SU-DHL-6 (cell line): ENCODE measurements around the gene MARF1.

Experiments used
- H2AFZ ChIP-seq: fragments of 200-600 bp; sonication (generic); 2 replicates; pipeline ENCODE4 v1.6.1; 2014; ENCODE audit warnings: low read depth, mild to moderate bottlenecking, moderate library complexity, mixed read lengths, antibody characterized with exemption, low read length; ENCODE audit not compliant: severe bottlenecking
- H3F3A ChIP-seq: fragments of 200-600 bp; shearing (Covaris generic); 2 replicates; pipeline ENCODE4 v1.6.0; 2016; ENCODE audit warnings: antibody characterized with exemption, mild to moderate bottlenecking; ENCODE audit not compliant: insufficient read depth
- H3K27ac ChIP-seq: fragments of 200-600 bp; sonication (generic); 2 replicates; pipeline ENCODE4 v1.5.1; 2016; ENCODE audit warnings: low read depth, mild to moderate bottlenecking, low read length, moderate library complexity, mixed read lengths
- H3K27me3 ChIP-seq: fragments of 200-600 bp; sonication (generic), shearing (Covaris generic); 2 replicates; pipeline ENCODE4 v1.6.0; 2014; ENCODE audit warnings: mild to moderate bottlenecking, low read length
- H3K36me3 ChIP-seq: fragments of 200-600 bp; sonication (generic); 2 replicates; pipeline ENCODE4 v1.6.1; 2014; ENCODE audit warnings: mild to moderate bottlenecking, low read length, mixed read lengths
- H3K4me2 ChIP-seq: fragments of 300-600, 200-600 bp; shearing (Covaris generic), sonication (generic); 2 replicates; pipeline ENCODE4 v1.6.0; 2014; ENCODE audit warnings: low read length, low read depth, mild to moderate bottlenecking; ENCODE audit not compliant: poor library complexity, severe bottlenecking
- H3K4me3 ChIP-seq: fragments of 200-600 bp; sonication (generic); 2 replicates; pipeline ENCODE4 v1.5.1; 2014; ENCODE audit warnings: antibody characterized with exemption, low read length, mild to moderate bottlenecking, mixed read lengths; ENCODE audit not compliant: insufficient read depth, poor library complexity, severe bottlenecking
- H3K79me2 ChIP-seq: fragments of 200-600 bp; sonication (generic); 2 replicates; pipeline ENCODE4 v1.6.1; 2014; ENCODE audit warnings: mild to moderate bottlenecking, low read length, moderate library complexity; ENCODE audit not compliant: insufficient read depth
- H3K9ac ChIP-seq: fragments of 200-600 bp; sonication (generic); 2 replicates; pipeline ENCODE4 v1.7.0; 2014; ENCODE audit warnings: mild to moderate bottlenecking, low read length
- H3K9me2 ChIP-seq: fragments of 200-600 bp; sonication (generic); replicated peaks from 2 replicates; pipeline ENCODE4 v1.6.1; 2014; ENCODE audit warnings: low read length; ENCODE audit not compliant: insufficient read depth
- H3K9me3 ChIP-seq: fragments of 200-600 bp; sonication (generic); 2 replicates; pipeline ENCODE4 v1.6.1; 2014; ENCODE audit warnings: low read length, mixed read lengths; ENCODE audit not compliant: insufficient read depth
- H4K20me1 ChIP-seq: fragments of 200-600 bp; sonication (generic); 2 replicates; pipeline ENCODE4 v1.6.1; 2014; ENCODE audit warnings: low read depth, mild to moderate bottlenecking, antibody characterized with exemption, low read length, moderate library complexity, mixed read lengths
- CTCF ChIP-seq: fragments of 200-600 bp; sonication (generic); IDR thresholded peaks from one replicate; pipeline ENCODE4 v1.5.1; 2017; ENCODE audit warnings: antibody characterized with exemption, mild to moderate bottlenecking, low read length, moderate library complexity; ENCODE audit not compliant: insufficient read depth, poor library complexity, severe bottlenecking
- EZH2phosphoT487 ChIP-seq: fragments of 200-600 bp; sonication (generic), shearing (Covaris generic); conservative IDR thresholded peaks from 2 replicates; pipeline ENCODE4 v1.6.1; 2018; ENCODE audit warnings: mild to moderate bottlenecking, antibody characterized with exemption, low read length, moderate library complexity, mixed read lengths

MARF1 gene

GRCh38 chr16:15604460-15605440 lies 38.2 kb downstream of the MARF1 start:
- Histone ChIP-seq H3K79me2 (no peaks in the 10 kb centered on the region), H3K9ac (no peak overlapping the region), H2AFZ (no peak overlapping the region), H3K9me3 (no peaks in the 10 kb centered on the region), H3F3A (no peaks in the 10 kb centered on the region), H3K36me3 (peaks cover 18% of the 10 kb centered on the region), H3K27ac (no peak overlapping the region), H3K4me3 (no peak overlapping the region), H3K27me3 (no peaks in the 10 kb centered on the region), H4K20me1 (no peaks in the 10 kb centered on the region), H3K4me2 (no peak overlapping the region), H3K9me2 (no peaks in the 10 kb centered on the region)
- no peak for TF ChIP-seq EZH2phosphoT487
- no peak for TF ChIP-seq CTCF

- no peak for TF ChIP-seq CTCF
- no peak for TF ChIP-seq EZH2phosphoT487
Observed at GRCh38 chr16:15602285-15603044, 40.5 kb downstream of the MARF1 start.

GRCh38 chr16:15601212-15601879 lies 41.6 kb downstream of the MARF1 start:
- Histone ChIP-seq H3K4me2 (no peak overlapping the region), H3K79me2 (no peaks in the 10 kb centered on the region), H3K9ac (no peak overlapping the region), H4K20me1 (no peaks in the 10 kb centered on the region), H3K9me2 (no peaks in the 10 kb centered on the region), H3K36me3 (peaks cover 12% of the 10 kb centered on the region; the same call in 1 of the 2 replicates), H3K27me3 (no peaks in the 10 kb centered on the region), H3K27ac (no peak overlapping the region), H2AFZ (no peak overlapping the region), H3F3A (no peaks in the 10 kb centered on the region), H3K9me3 (no peaks in the 10 kb centered on the region), H3K4me3 (no peak overlapping the region)
- TF ChIP-seq CTCF (no peak), EZH2phosphoT487 (no peak)

More at GRCh38 chr16:15602285-15603044, 40.5 kb downstream of the MARF1 start:
- Histone ChIP-seq H2AFZ (no peak overlapping the region), H3F3A (no peaks in the 10 kb centered on the region), H3K9me2 (no peaks in the 10 kb centered on the region), H3K27me3 (no peaks in the 10 kb centered on the region), H3K79me2 (no peaks in the 10 kb centered on the region), H3K36me3 (peaks cover 12% of the 10 kb centered on the region; the same call in 1 of the 2 replicates), H4K20me1 (no peaks in the 10 kb centered on the region), H3K4me2 (no peak overlapping the region), H3K9me3 (no peaks in the 10 kb centered on the region), H3K9ac (no peak overlapping the region), H3K27ac (no peak overlapping the region), H3K4me3 (no peak overlapping the region)
